CD8-positive, alpha-beta memory T cell (primary cell): ENCODE measurements around the gene GSE1. TPM values are rescaled to one million over a fixed set of nuclear protein-coding genes. Genes with fewer than 3 reads are reported as not detected.

Source experiments
- CTCF ChIA-PET: fragments of 350-600 bp; sonication (Branson Sonifier 250); formaldehyde crosslinking; loops from one replicate; lab custom pipeline; 2021; ENCODE audit warnings: antibody characterized with exemption; lab: Charles Lee
- POLR2A ChIA-PET: fragments of 350-600 bp; sonication (Branson Sonifier 250); formaldehyde crosslinking; loops from one replicate; lab custom pipeline; 2021; ENCODE audit warnings: antibody characterized with exemption; lab: Charles Lee
- DNase-seq, 5 donors: peaks; one replicate each; pipeline versions ENCODE4 v3.0.0 to v3.0.0-alpha.2; 2020 to 2022; ENCODE audit warnings: mixed read lengths in 1 of 5
- H3K27ac ChIP-seq: one replicate; pipeline ENCODE4 v1.7.0; 2013; ENCODE audit warnings: low read depth, mild to moderate bottlenecking, low read length, moderate library complexity
- H3K27me3 ChIP-seq: 2 replicates; pipeline ENCODE4 v1.7.0; 2013; ENCODE audit warnings: low read length, mild to moderate bottlenecking; ENCODE audit not compliant: insufficient read depth, poor library complexity, severe bottlenecking
- H3K36me3 ChIP-seq: 2 replicates; pipeline ENCODE4 v1.7.0; 2013; ENCODE audit warnings: mild to moderate bottlenecking, low read length, moderate library complexity; ENCODE audit not compliant: insufficient read depth
- H3K4me1 ChIP-seq: 2 replicates; pipeline ENCODE4 v1.7.0; 2013; ENCODE audit warnings: mild to moderate bottlenecking, low read length, moderate library complexity; ENCODE audit not compliant: insufficient read depth
- H3K4me3 ChIP-seq: 2 replicates; pipeline ENCODE4 v1.7.0; 2013; ENCODE audit warnings: mild to moderate bottlenecking, low read length
- H3K9me3 ChIP-seq: 2 replicates; pipeline ENCODE4 v1.7.0; 2013; ENCODE audit warnings: mild to moderate bottlenecking, low read length
- H3K27ac Mint-ChIP-seq, 8 donors: one replicate each; pipeline ENCODE4 v1.8.0; 2020 to 2021; ENCODE audit warnings: mixed read lengths in 8 of 8, mild to moderate bottlenecking in 6 of 8, inconsistent platforms in 3 of 8, moderate library complexity in 3 of 8
- H3K27me3 Mint-ChIP-seq, 2 donors: one replicate each; pipeline ENCODE4 v1.8.0; 2020 to 2021; ENCODE audit warnings: mixed read lengths in 2 of 2, mild to moderate bottlenecking in 1 of 2, moderate library complexity in 1 of 2
- H3K36me3 Mint-ChIP-seq, 3 donors: one replicate each; pipeline ENCODE4 v1.8.0; 2020 to 2021; ENCODE audit warnings: mixed read lengths in 3 of 3, inconsistent platforms in 1 of 3, mild to moderate bottlenecking in 1 of 3
- H3K4me1 Mint-ChIP-seq, 3 donors: one replicate each; pipeline ENCODE4 v1.8.0; 2020 to 2021; ENCODE audit warnings: mixed read lengths in 3 of 3, inconsistent platforms in 1 of 3, mild to moderate bottlenecking in 1 of 3
- H3K4me3 Mint-ChIP-seq, 7 donors: one replicate each; pipeline ENCODE4 v1.8.0; 2020 to 2021; ENCODE audit warnings: mixed read lengths in 7 of 7, mild to moderate bottlenecking in 6 of 7, moderate library complexity in 4 of 7, inconsistent platforms in 2 of 7
- H3K9me3 Mint-ChIP-seq, 5 donors: one replicate each; pipeline ENCODE4 v1.8.0; 2020 to 2022; ENCODE audit warnings: mixed read lengths in 5 of 5, mild to moderate bottlenecking in 3 of 5, moderate library complexity in 2 of 5, inconsistent platforms in 1 of 5
- polyA plus RNA-seq: library from polyadenylated mRNA; unstranded; fragments of 300-500 nt; fragmentation: Illumina TruSeq; gene quantifications from one replicate; pipeline ENCODE4 v1.2.3, GENCODE V29; 2021
- total RNA-seq, 2 experiments: library from RNA; stranded (reverse); gene quantifications; one replicate each; pipeline ENCODE4 v1.2.3, GENCODE V29; 2021

GSE1 gene
- total and polyA plus RNA-seq, 3 experiments from 2014 or later: 5.5 to 28.5 (median 27.8) TPM

GRCh38 chr16:85717393-85718152, 104.5 kb downstream of the GSE1 start:
- CTCF ChIA-PET: interaction anchor here (0.8 to 1.9 kb wide), 12 partner anchors 8 to 302 kb away, joined by 3 to 6 read pairs (median 4); no protein-coding TSS in a partner anchor
- Histone ChIP-seq H3K36me3 (no peaks in the 10 kb centered on the region), H3K4me3 (no peak overlapping the region), H3K27me3 (no peaks in the 10 kb centered on the region), H3K4me1 (peaks cover 7% of the 10 kb centered on the region), H3K27ac (no peak overlapping the region), H3K9me3 (no peaks in the 10 kb centered on the region)
- no peaks in the 10 kb centered on the region for H3K9me3 Mint-ChIP-seq
- peak; percentile 33 to 66 (median 45) for DNase-seq
- POLR2A ChIA-PET: no interaction called here
- H3K36me3 Mint-ChIP-seq: peaks cover 0 to 4% (median 0%) of the 10 kb centered on the region in 3 donors
- peaks cover 5 to 6% of the 10 kb centered on the region in 2 donors for H3K27me3 Mint-ChIP-seq
- no peak overlapping the region for H3K4me3 Mint-ChIP-seq
- peak overlapping the region in 1 of 8 donors; percentile 36 for H3K27ac Mint-ChIP-seq
- H3K4me1 Mint-ChIP-seq: peaks cover 4 to 15% (median 10%) of the 10 kb centered on the region in 3 donors

- POLR2A ChIA-PET: no interaction called here
- Mint-ChIP-seq H3K4me3 (no peak overlapping the region), H3K27me3 (peaks cover 5 to 6% of the 10 kb centered on the region in 2 donors), H3K36me3 (peaks cover 0 to 1% (median 0%) of the 10 kb centered on the region in 3 donors), H3K4me1 (peaks cover 4 to 15% (median 10%) of the 10 kb centered on the region in 3 donors), H3K27ac (no peak overlapping the region), H3K9me3 (no peaks in the 10 kb centered on the region)
- CTCF ChIA-PET: interaction anchor here (0.8 to 1.9 kb wide), 9 partner anchors 8 to 327 kb away, joined by 3 to 6 read pairs (median 4); no protein-coding TSS in a partner anchor
- no peak overlapping the region for H3K27ac ChIP-seq
- H3K4me1 ChIP-seq: peaks cover 7% of the 10 kb centered on the region
- no peak overlapping the region for H3K4me3 ChIP-seq
- H3K36me3 ChIP-seq: no peaks in the 10 kb centered on the region
- DNase-seq: no peak
- H3K27me3 ChIP-seq: no peaks in the 10 kb centered on the region
- H3K9me3 ChIP-seq: no peaks in the 10 kb centered on the region
These were observed 105.0 kb downstream of the GSE1 start for GRCh38 chr16:85718153-85718477.

- Mint-ChIP-seq H3K36me3 (no peaks in the 10 kb centered on the region), H3K4me3 (no peak overlapping the region), H3K9me3 (no peaks in the 10 kb centered on the region), H3K27ac (no peak overlapping the region), H3K4me1 (peaks cover 4 to 15% (median 10%) of the 10 kb centered on the region in 3 donors), H3K27me3 (peaks cover 5 to 6% of the 10 kb centered on the region in 2 donors)
- H3K4me3 ChIP-seq: no peak overlapping the region
- H3K36me3 ChIP-seq: no peaks in the 10 kb centered on the region
- H3K9me3 ChIP-seq: no peaks in the 10 kb centered on the region
- peaks cover 7% of the 10 kb centered on the region for H3K4me1 ChIP-seq
- H3K27ac ChIP-seq: no peak overlapping the region
- ChIA-PET CTCF (interaction anchor here (0.9 to 1.2 kb wide), 5 partner anchors 14 to 327 kb away, joined by 3 to 5 read pairs (median 3); no protein-coding TSS in a partner anchor), POLR2A (no interaction called here)
- no peak for DNase-seq
- no peaks in the 10 kb centered on the region for H3K27me3 ChIP-seq
These were observed 105.6 kb downstream of the GSE1 start for GRCh38 chr16:85718682-85719081.

GRCh38 chr16:85719605-85720301, 106.6 kb downstream of the GSE1 start:
- Mint-ChIP-seq H3K9me3 (no peaks in the 10 kb centered on the region), H3K27ac (peak overlapping the region in 1 of 8 donors; percentile 68), H3K27me3 (peaks cover 5 to 6% of the 10 kb centered on the region in 2 donors), H3K4me1 (peaks cover 4 to 18% (median 10%) of the 10 kb centered on the region in 3 donors), H3K4me3 (no peak overlapping the region), H3K36me3 (peaks cover 0 to 2% (median 0%) of the 10 kb centered on the region in 3 donors)
- Histone ChIP-seq H3K27me3 (no peaks in the 10 kb centered on the region), H3K27ac (no peak overlapping the region), H3K4me1 (peaks cover 7% of the 10 kb centered on the region), H3K9me3 (no peaks in the 10 kb centered on the region), H3K36me3 (no peaks in the 10 kb centered on the region), H3K4me3 (no peak overlapping the region)
- no peak for DNase-seq
- CTCF ChIA-PET: interaction anchor here (0.9 to 1.2 kb wide), 4 partner anchors 29 to 326 kb away, joined by 3 to 4 read pairs (median 3); no protein-coding TSS in a partner anchor
- POLR2A ChIA-PET: no interaction called here

GRCh38 chr16:85720302-85720637, 107.1 kb downstream of the GSE1 start:
- Mint-ChIP-seq H3K27me3 (peaks cover 5 to 6% of the 10 kb centered on the region in 2 donors), H3K4me3 (no peak overlapping the region), H3K27ac (peak overlapping the region in 1 of 8 donors; percentile 74), H3K9me3 (no peaks in the 10 kb centered on the region), H3K36me3 (peaks cover 0 to 2% (median 0%) of the 10 kb centered on the region in 3 donors), H3K4me1 (peaks cover 4 to 15% (median 10%) of the 10 kb centered on the region in 3 donors)
- ChIA-PET CTCF (interaction anchor here (0.9 to 1.1 kb wide), 2 partner anchors 60 to 327 kb away, joined by 3 to 4 read pairs; no protein-coding TSS in a partner anchor), POLR2A (no interaction called here)
- Histone ChIP-seq H3K4me1 (peaks cover 7% of the 10 kb centered on the region), H3K27ac (no peak overlapping the region), H3K36me3 (no peaks in the 10 kb centered on the region), H3K9me3 (no peaks in the 10 kb centered on the region), H3K27me3 (no peaks in the 10 kb centered on the region), H3K4me3 (no peak overlapping the region)
- no peak for DNase-seq

- H3K27ac Mint-ChIP-seq: no peak overlapping the region
- H3K9me3 ChIP-seq: no peaks in the 10 kb centered on the region
- CTCF ChIA-PET: no interaction called here
- DNase-seq: no peak
- no peak overlapping the region for H3K4me3 Mint-ChIP-seq
- H3K4me1 Mint-ChIP-seq: peaks cover 0 to 8% (median 7%) of the 10 kb centered on the region in 3 donors
- no peaks in the 10 kb centered on the region for H3K27me3 ChIP-seq
- no peaks in the 10 kb centered on the region for H3K36me3 ChIP-seq
- H3K27me3 Mint-ChIP-seq: peaks cover 0 to 3% of the 10 kb centered on the region in 2 donors
- no peak overlapping the region for H3K4me3 ChIP-seq
- H3K36me3 Mint-ChIP-seq: peaks cover 0 to 10% (median 0%) of the 10 kb centered on the region in 3 donors
- no peaks in the 10 kb centered on the region for H3K9me3 Mint-ChIP-seq
- no peaks in the 10 kb centered on the region for H3K4me1 ChIP-seq
- POLR2A ChIA-PET: no interaction called here
- no peak overlapping the region for H3K27ac ChIP-seq
These were observed 109.2 kb downstream of the GSE1 start for GRCh38 chr16:85722128-85722893.

GRCh38 chr16:85724126-85724879, 111.2 kb downstream of the GSE1 start:
- Histone ChIP-seq H3K4me3 (no peak overlapping the region), H3K27me3 (no peaks in the 10 kb centered on the region), H3K4me1 (no peaks in the 10 kb centered on the region), H3K9me3 (no peaks in the 10 kb centered on the region), H3K27ac (no peak overlapping the region), H3K36me3 (no peaks in the 10 kb centered on the region)
- no peak for DNase-seq
- CTCF ChIA-PET: no interaction called here
- H3K4me1 Mint-ChIP-seq: peaks cover 0 to 3% (median 0%) of the 10 kb centered on the region in 3 donors
- H3K36me3 Mint-ChIP-seq: peaks cover 0 to 10% (median 0%) of the 10 kb centered on the region in 3 donors
- peak overlapping the region in 1 of 8 donors; percentile 98 for H3K27ac Mint-ChIP-seq
- no peaks in the 10 kb centered on the region for H3K27me3 Mint-ChIP-seq
- no peak overlapping the region for H3K4me3 Mint-ChIP-seq
- no peaks in the 10 kb centered on the region for H3K9me3 Mint-ChIP-seq
- POLR2A ChIA-PET: no interaction called here
